ENCODE measurements around the gene CFC1B. TPM values are rescaled to one million over a fixed set of nuclear protein-coding genes. Genes with fewer than 3 reads are reported as not detected.
"Not testable (repeated sequence)": the region's sequence is repeated elsewhere in the genome, so short reads cannot be mapped to it uniquely, and the experiment has no call there.

The CFC1B gene
- not detected in 2 replicates for total RNA-seq

DNA sequence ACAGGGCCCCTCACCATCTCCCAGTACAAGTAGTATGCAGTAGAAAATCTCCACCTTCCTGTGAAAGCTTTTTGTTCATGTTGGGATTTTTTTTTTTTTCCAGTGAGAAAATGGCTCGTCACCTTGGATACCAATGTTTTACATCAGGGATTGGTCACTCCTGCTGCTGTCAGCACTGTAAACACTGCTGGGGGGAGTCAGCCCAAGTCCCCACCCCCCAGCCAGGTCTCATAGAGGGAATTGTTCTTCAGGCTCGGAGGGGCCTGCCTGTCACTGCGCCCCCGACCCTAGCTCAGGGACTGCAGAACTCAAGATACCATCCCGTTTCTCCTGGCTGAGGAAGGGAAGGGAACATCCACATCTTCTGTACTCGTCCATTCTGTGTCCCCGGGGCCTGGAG lies at the start of gene CFC1B:
Gene CFC1B (plus strand): TSS at position 231 of the 400 bp plus-strand sequence. CDS start 263 bp downstream, outside the sequence.
- not testable (repeated sequence) for H3K36me3 Mint-ChIP-seq (ENCODE audit: low read depth); H3K27me3 Mint-ChIP-seq

DNA sequence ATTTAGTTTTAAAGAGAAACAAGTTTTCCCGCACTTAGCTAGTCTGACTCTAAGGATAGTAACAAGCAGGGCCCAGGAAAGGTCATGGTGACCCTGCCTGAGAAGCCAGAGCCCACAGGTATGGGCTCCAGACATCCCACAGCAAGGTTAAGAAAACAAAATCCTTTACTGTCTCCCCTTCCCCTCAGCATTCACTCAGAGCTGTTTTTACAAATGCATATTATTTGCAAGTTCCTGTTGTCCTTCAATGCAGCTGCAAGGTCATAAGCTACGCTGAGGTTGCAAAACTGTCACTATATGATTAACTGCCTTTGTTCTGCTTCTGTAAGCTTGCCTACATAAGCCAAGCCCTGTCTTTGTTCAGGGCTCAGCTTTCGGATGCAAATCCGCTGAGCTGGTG lies 29.9 kb upstream of the CFC1B start:
- H3K9me3 Mint-ChIP-seq; H3K36me3 Mint-ChIP-seq (ENCODE audit: low read depth); ATAC-seq (ENCODE audit: low read depth); CTCF ChIA-PET; POLR2A ChIA-PET; H3K4me3 Mint-ChIP-seq; DNase-seq; H3K27me3 Mint-ChIP-seq; intact Hi-C loops (cut with micrococcal nuclease); H3K27ac Mint-ChIP-seq; H3K4me1 Mint-ChIP-seq: not testable (repeated sequence)

More for the DNA sequence above, at the start of gene CFC1B:
- H3K4me1 Mint-ChIP-seq; CTCF ChIA-PET; H3K27ac Mint-ChIP-seq; H3K4me3 Mint-ChIP-seq; POLR2A ChIA-PET; DNase-seq; H3K9me3 Mint-ChIP-seq; ATAC-seq (ENCODE audit: low read depth); intact Hi-C loops (cut with micrococcal nuclease): not testable (repeated sequence)

DNA sequence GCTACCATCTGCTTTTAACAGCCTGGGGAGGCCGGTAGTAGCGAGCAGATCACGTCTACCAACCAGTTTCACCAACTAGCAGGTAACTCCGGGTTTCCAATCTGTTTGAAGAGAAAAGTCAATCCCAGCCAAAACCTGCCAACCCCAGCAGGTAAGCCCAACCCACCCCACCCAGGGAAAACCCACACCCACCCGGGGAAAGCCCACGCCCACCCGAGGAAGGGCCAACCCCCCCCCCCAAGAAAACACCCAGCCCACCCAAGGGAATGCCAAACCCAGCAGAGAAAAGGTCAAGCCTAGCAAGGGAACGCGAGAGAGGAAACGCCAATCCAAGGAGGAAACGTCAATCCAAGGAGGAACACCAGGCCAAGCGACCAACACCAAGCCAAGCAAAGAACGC lies 11.8 kb upstream of the CFC1B start, which contains the start of gene POTEI:
Gene POTEI (minus strand): TSS at position 101 of the 400 bp plus-strand sequence. CDS start 93 bp downstream, at position 8.
- CTCF ChIA-PET; H3K27me3 Mint-ChIP-seq; H3K27ac Mint-ChIP-seq; H3K36me3 Mint-ChIP-seq (ENCODE audit: low read depth); H3K4me1 Mint-ChIP-seq; H3K4me3 Mint-ChIP-seq; POLR2A ChIA-PET; ATAC-seq (ENCODE audit: low read depth); DNase-seq; intact Hi-C loops (cut with micrococcal nuclease); H3K9me3 Mint-ChIP-seq: not testable (repeated sequence)

DNA sequence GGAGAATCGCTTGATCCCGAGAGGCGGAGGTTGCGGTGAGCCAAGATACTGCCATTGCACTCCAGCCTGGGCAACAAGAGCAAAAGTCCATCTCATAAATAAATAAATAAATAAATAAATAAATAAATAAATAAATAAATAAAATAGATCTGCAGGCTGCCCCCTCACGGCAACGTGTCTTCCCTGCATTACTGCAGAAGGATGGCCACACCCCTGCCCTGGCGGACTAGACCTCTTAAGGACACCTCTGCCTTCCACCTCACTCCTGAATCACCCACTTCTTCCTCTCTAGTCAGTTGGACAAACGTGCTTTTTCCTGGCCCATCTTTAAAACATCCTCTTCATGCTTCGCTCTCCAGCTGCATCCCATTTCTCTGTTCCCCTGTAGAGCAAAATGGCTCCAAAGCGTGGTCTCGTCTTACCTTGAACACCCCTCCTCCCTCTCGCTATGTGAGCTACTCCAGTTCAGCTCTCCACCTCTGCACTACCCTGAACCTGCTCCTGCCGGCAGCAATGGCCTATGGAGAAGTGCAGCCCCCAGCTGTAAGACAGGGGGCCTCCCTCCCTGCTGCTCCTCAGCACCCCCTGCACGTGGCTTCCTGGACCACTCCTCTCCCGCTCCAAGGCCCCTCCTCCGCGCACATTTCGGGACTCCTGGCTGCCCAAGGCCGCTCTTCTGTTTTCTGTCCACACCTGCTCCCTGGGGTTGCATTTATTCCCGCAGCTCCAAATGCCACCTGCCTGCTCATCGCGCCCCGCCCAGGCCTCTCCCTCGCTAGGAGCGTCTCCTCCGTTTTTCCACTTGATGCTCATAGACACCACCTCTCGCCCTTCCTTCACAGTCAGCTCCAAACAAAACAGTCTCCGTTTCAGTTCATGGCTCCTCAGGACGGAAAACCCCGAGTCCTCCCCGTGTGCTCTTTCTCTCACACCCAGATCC lies 9.9 kb upstream of the CFC1B start:
- CTCF ChIA-PET; H3K27me3 Mint-ChIP-seq; ATAC-seq (ENCODE audit: low read depth); POLR2A ChIA-PET; DNase-seq; H3K4me1 Mint-ChIP-seq; H3K36me3 Mint-ChIP-seq (ENCODE audit: low read depth); H3K27ac Mint-ChIP-seq; intact Hi-C loops (cut with micrococcal nuclease); H3K9me3 Mint-ChIP-seq; H3K4me3 Mint-ChIP-seq: not testable (repeated sequence)

DNA sequence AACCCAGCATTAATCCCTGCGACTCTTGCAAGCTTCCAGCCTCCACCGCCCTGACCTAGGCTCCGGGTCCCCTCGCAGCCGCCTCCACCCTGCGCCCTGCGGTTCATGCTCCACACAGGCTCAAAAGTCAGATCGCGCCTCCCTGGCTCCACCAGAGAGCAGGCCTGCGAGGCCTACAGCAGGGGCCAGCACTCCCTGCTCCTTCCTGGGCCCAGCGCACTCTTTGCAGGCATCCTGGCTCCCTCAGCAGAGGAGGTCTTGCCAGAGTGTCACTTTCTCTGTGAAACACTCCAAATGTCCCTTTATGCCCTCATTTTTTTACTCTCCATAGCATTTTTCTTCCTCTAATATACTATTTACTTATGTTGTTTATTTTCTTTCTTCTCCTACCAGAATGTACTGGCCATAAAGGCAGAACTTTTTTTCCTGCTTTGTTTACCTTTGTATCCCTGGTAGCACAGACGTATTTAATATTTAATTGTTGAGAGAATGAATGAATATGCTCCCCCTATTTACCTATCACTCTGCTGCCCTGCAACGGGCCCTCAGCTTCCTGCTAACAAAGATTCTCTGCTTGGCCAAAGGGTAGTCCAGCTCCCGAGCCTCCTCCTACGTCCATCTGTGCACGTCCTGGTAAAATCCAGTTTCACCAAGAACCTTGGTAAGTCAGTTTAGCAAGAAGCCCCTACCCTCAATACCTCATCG lies 9.1 kb upstream of the CFC1B start:
- CTCF ChIA-PET = not testable (repeated sequence)

DNA sequence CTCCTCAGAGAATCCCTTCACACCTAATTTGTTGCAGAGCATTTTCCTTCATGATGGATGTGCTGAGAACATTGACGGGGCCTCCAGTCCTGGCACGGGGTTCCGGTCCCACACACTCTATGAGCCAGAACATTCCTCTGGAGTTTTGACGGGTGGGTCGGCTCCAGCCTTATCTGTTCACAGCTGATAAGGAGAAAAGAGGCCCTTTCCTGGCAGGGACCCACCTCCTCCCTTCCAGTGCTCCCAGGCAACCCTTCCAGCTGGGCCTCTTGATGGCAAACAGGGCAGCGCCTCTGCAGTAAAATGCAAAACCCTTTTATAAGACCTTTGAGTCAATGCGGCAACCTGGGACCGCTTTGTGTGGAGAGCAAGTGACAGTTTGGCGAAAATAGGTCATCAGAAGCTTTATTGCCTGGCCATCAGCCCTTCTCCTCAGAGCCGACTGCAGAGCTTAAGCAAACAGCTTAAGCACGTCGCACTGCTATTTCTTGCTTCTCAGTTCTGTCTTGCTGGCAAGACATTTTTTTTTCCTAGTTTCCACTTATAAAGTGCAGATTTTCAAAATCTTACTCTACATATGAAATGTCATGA lies 2.4 kb upstream of the CFC1B start:
- H3K4me3 Mint-ChIP-seq; H3K27me3 Mint-ChIP-seq; POLR2A ChIA-PET; CTCF ChIA-PET; H3K36me3 Mint-ChIP-seq (ENCODE audit: low read depth); H3K4me1 Mint-ChIP-seq; H3K27ac Mint-ChIP-seq; H3K9me3 Mint-ChIP-seq; intact Hi-C loops (cut with micrococcal nuclease); ATAC-seq (ENCODE audit: low read depth); DNase-seq: not testable (repeated sequence)

More for the DNA sequence above, 9.1 kb upstream of the CFC1B start:
- ATAC-seq (ENCODE audit: low read depth); DNase-seq; H3K4me3 Mint-ChIP-seq; H3K9me3 Mint-ChIP-seq; intact Hi-C loops (cut with micrococcal nuclease); H3K4me1 Mint-ChIP-seq; H3K27ac Mint-ChIP-seq; POLR2A ChIA-PET; H3K36me3 Mint-ChIP-seq (ENCODE audit: low read depth); H3K27me3 Mint-ChIP-seq: not testable (repeated sequence)

DNA sequence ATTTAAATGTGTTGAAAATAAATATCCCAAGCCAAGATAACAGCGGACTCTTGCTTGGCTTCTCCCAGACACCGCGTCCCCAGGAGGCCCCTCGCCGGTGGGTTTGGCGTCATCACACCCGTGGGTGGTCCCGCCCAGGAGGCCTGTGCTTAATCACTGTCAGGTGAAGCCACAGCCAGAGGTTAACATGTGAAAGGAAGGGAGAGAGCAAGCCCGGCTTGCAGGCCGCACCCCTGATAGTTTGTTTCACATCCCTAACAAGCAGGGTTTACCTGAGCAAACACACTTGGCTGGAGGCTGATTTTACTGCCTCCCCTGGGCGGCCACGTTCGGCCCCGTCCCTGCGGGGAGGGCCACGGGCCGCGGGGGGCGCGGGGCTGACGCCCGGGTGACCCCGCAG lies 1.4 kb downstream of the CFC1B start:
- POLR2A ChIA-PET; ATAC-seq (ENCODE audit: low read depth); H3K9me3 Mint-ChIP-seq; H3K27me3 Mint-ChIP-seq; H3K4me3 Mint-ChIP-seq; CTCF ChIA-PET; H3K36me3 Mint-ChIP-seq (ENCODE audit: low read depth); H3K4me1 Mint-ChIP-seq; DNase-seq; H3K27ac Mint-ChIP-seq; intact Hi-C loops (cut with micrococcal nuclease): not testable (repeated sequence)

DNA sequence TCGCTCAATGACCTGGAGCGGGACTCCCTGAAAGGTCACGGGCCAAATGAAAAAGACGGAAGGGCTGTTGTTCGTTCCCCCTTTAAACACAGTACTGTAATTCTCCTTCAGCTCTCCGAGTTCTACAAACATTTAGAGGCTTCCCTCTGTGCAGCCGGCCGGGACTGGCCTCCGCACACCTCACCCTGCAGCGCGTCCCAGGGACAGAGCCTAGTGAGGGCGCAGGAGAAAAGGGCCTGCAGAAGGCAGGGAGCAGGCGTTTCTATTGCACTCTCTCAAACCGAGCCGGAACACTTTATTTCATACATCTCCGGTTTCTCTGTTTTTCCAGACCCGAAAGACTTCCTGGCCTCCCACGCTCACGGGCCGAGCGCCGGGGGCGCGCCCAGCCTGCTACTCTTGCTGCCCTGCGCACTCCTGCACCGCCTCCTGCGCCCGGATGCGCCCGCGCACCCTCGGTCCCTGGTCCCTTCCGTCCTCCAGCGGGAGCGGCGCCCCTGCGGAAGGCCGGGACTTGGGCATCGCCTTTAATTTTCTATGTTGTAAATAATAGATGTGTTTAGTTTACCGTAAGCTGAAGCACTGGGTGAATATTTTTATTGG lies 6.4 kb downstream of the CFC1B start:
- H3K27me3 Mint-ChIP-seq; DNase-seq; H3K4me3 Mint-ChIP-seq; CTCF ChIA-PET; H3K4me1 Mint-ChIP-seq; H3K9me3 Mint-ChIP-seq; H3K36me3 Mint-ChIP-seq (ENCODE audit: low read depth); H3K27ac Mint-ChIP-seq; POLR2A ChIA-PET; ATAC-seq (ENCODE audit: low read depth); intact Hi-C loops (cut with micrococcal nuclease): not testable (repeated sequence)

DNA sequence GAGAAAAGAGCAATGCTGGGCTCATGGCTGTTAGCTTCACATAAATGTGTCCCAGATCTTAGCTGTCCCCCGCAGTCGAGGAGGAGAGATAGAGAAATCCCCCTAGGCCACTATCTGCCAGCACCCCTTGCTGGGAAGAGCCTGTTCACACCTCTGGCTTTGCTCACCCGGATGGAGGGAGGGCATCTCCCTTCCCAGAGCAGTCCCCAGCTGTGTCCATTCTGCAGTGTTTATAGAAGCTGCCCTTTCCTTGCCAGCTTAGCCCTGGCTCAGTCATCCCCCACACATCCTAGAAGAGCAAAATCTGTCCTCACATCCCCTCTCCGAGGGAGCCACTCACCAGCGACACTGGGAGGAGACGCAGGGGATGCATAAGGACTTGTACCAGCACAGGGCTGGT lies 8.5 kb downstream of the CFC1B start:
- H3K9me3 Mint-ChIP-seq; POLR2A ChIA-PET; H3K4me3 Mint-ChIP-seq; intact Hi-C loops (cut with micrococcal nuclease); H3K27me3 Mint-ChIP-seq; ATAC-seq (ENCODE audit: low read depth); DNase-seq; H3K36me3 Mint-ChIP-seq (ENCODE audit: low read depth); H3K4me1 Mint-ChIP-seq; CTCF ChIA-PET; H3K27ac Mint-ChIP-seq: not testable (repeated sequence)

DNA sequence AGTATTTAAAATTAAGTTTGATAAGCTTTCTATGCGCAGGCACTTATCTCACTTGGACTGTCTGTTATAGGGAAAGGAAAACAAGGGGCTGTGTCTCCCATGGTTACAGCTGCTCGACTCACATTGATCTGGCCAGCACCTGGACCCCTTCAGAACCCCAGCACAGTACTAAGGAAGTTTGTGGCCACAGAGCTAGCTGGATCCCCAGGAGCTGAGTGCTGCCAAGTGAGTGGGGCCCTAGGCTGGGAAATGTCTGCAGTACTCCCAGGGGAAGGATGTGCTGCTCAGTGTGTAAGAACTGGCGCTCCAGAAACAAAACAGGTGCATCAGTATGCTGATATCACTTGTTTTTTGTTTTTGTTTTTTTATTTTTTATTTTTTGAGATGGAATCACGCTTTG lies 9.2 kb downstream of the CFC1B start:
- CTCF ChIA-PET; POLR2A ChIA-PET; H3K9me3 Mint-ChIP-seq; H3K4me1 Mint-ChIP-seq; intact Hi-C loops (cut with micrococcal nuclease); H3K27ac Mint-ChIP-seq; H3K4me3 Mint-ChIP-seq; ATAC-seq (ENCODE audit: low read depth); H3K27me3 Mint-ChIP-seq; H3K36me3 Mint-ChIP-seq (ENCODE audit: low read depth); DNase-seq: not testable (repeated sequence)

DNA sequence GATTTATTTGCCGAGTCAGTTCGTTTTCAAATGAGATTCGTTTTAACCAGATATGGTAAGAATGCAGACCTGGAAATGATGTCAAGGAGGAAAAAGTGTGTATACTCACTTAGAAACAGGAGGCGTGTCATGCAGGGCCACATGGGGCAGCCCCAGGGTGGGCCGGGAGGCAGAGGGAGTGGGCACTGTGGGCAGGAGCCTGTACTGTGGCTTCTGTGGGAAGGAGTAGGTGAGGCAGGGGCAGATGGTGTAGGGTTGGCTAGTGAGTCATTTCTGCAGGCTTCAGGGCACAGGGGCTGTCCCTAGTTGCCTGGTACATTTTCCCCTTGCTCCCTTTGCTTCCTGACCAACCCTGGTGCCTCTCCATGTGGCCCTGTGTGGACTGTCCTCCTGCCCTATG lies 10.2 kb downstream of the CFC1B start:
- H3K9me3 Mint-ChIP-seq; H3K27me3 Mint-ChIP-seq; DNase-seq; H3K36me3 Mint-ChIP-seq (ENCODE audit: low read depth); H3K27ac Mint-ChIP-seq; CTCF ChIA-PET; H3K4me1 Mint-ChIP-seq; intact Hi-C loops (cut with micrococcal nuclease); POLR2A ChIA-PET; H3K4me3 Mint-ChIP-seq: not testable (repeated sequence)
- ATAC-seq (ENCODE audit: low read depth) = peak; percentile 85

DNA sequence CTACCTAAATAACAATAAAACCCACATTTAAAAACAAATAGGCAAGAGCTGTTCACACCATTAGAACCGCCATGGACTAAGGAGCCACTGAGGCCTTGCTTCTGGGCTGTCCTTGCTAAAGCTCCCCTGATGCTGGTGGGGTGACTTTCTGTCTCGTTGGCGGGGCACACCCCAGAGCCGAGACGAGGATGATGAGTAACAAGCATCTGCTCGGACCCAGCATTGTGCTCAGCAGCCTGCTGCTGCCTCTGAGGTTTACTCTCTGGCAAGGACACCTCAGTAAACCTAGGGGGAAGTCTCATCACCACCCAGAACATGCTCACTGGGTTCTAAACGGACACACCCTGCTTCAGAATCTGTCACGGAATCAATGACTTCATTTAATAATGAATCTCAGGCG lies 10.7 kb downstream of the CFC1B start:
- H3K27me3 Mint-ChIP-seq; H3K4me3 Mint-ChIP-seq; H3K36me3 Mint-ChIP-seq (ENCODE audit: low read depth); DNase-seq; CTCF ChIA-PET; POLR2A ChIA-PET; H3K4me1 Mint-ChIP-seq; intact Hi-C loops (cut with micrococcal nuclease); H3K9me3 Mint-ChIP-seq; H3K27ac Mint-ChIP-seq: not testable (repeated sequence)
- peak; percentile 42 for ATAC-seq (ENCODE audit: low read depth)

All from activated B cell treated with CpG ODN at 0.5 μM for 24 hours (primary cell).